ENCODE measurements around the gene TRAPPC2B.

The TRAPPC2B gene

GRCh38 chr19:57406516-57407123, 43.3 kb downstream of the TRAPPC2B start:
- peaks cover 0 to 15% of the 10 kb centered on the region in 2 donors for H3K36me3 ChIP-seq (ENCODE audit: control insufficient read depth in 1 of 2, insufficient read depth in 2 of 2, low read length in 2 of 2)
- H3K9me3 ChIP-seq (ENCODE audit: control insufficient read depth in 1 of 2, low read length in 2 of 2): peaks cover 0 to 33% of the 10 kb centered on the region in 2 donors
- no peaks in the 10 kb centered on the region for H3K27me3 ChIP-seq (ENCODE audit: low read depth, low read length)
- no peak overlapping the region for H3K27ac ChIP-seq (ENCODE audit: low read length)
- peaks cover 4 to 7% of the 10 kb centered on the region in 2 donors for H3K4me1 ChIP-seq (ENCODE audit: control insufficient read depth in 1 of 2, insufficient read depth in 2 of 2, low read length in 2 of 2)
- H3K4me3 ChIP-seq (ENCODE audit: low read depth in 1 of 2, low read length in 2 of 2): peak overlapping the region in 1 of 2 donors; percentile 40

DNA sequence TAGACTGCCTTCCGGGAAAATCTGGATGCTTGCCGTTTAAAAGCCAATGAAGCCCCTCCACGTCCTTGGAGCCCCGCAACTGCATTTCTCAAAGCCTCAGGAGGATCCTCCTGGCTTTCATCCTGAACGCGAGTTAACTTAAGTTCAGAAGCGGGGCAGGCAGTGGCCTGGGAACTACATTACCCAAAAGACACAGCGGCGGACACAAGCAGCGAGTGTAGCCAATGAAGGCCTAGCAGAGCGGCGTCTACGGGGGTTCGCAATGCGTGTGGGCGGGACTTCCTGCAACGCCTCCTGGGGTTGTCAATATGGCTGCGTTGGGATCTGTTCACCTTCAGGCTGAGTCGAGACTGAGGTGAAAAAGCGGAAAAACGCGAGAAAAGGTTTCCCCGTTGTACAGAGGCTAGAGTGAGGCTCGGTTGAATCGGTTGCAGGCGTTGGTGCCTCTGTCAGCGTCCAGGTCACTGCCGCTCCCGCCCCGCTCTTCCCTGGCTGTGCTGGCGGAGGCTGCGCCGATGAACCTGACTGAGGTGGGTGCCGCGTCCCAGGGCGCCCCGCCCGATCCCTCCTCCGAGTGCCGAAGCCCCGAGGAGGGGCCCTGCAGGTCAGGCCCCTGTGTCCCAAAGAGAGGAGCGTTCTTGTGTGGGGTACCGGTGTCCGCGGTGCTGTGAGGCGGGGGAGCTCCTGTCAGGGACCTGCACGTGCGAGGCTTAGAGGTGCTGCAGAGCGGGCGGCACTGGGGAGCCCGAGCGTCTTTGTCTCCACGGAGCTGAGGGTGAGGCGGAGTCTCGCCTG, 47.7 kb downstream of the TRAPPC2B start, which contains the start of gene ZNF17:
Gene ZNF17 (plus strand): TSS at position 285 of the 795 bp plus-strand sequence. CDS start 2,455 bp downstream, outside the sequence.
- peak within 1 kb of the TSS; percentile 88 to 100 for H3K4me3 ChIP-seq (ENCODE audit: low read depth in 1 of 2, low read length in 2 of 2)
- H3K4me1 ChIP-seq (ENCODE audit: control insufficient read depth in 1 of 2, insufficient read depth in 2 of 2, low read length in 2 of 2): peaks cover 9 to 16% of the 10 kb centered on the region in 2 donors
- H3K27ac ChIP-seq (ENCODE audit: low read length): peak within 1 kb of the TSS; percentile 68
- peaks cover 0 to 18% of the 10 kb centered on the region in 2 donors for H3K9me3 ChIP-seq (ENCODE audit: control insufficient read depth in 1 of 2, low read length in 2 of 2)
- H3K27me3 ChIP-seq (ENCODE audit: low read depth, low read length): no peaks in the 10 kb centered on the region
- peaks cover 21 to 32% of the 10 kb centered on the region in 2 donors for H3K36me3 ChIP-seq (ENCODE audit: control insufficient read depth in 1 of 2, insufficient read depth in 2 of 2, low read length in 2 of 2)
